Heart right ventricle (tissue), 16 donors: ENCODE measurements around the gene PMEL. TPM values are rescaled to one million over a fixed set of nuclear protein-coding genes. Genes with fewer than 3 reads are reported as not detected.

Source experiments
- ATAC-seq, 8 donors: fragments of 200-7000 bp; cut with Tn5 transposase; one replicate each; pipeline ENCODE4 v1.9.1; 2020; ENCODE audit warnings: mild to moderate bottlenecking in 8 of 8, moderate library complexity in 8 of 8, moderate number of reproducible peaks in 1 of 8
- DNase-seq, 2 donors: peaks; one replicate each; pipeline ENCODE4 v3.0.0-alpha.2; 2020
- H3K27ac ChIP-seq, 10 donors: fragments of 200-600 bp; sonication (generic) in 2 of 10; one replicate each; pipeline versions ENCODE4 v1.5.0 to v1.8.0; 2020 to 2022; ENCODE audit warnings: mild to moderate bottlenecking in 3 of 10
- H3K27me3 ChIP-seq, 7 donors: fragments of 200-600 bp; one replicate each; pipeline ENCODE4 v1.8.0; 2021 to 2022; ENCODE audit warnings: mild to moderate bottlenecking in 2 of 7
- H3K36me3 ChIP-seq, 9 donors: fragments of 200-600 bp; sonication (generic) in 1 of 9; one replicate each; pipeline versions ENCODE4 v1.5.0 to v1.8.0; 2020 to 2022; ENCODE audit warnings: mild to moderate bottlenecking in 2 of 9
- H3K4me1 ChIP-seq, 9 donors: fragments of 200-600 bp; sonication (generic) in 1 of 9; one replicate each; pipeline versions ENCODE4 v1.5.0 to v1.8.0; 2020 to 2022; ENCODE audit warnings: mild to moderate bottlenecking in 4 of 9
- H3K4me3 ChIP-seq, 10 donors: fragments of 200-600 bp; sonication (generic) in 2 of 10; one replicate each; pipeline versions ENCODE4 v1.5.0 to v1.8.0; 2020 to 2022; ENCODE audit warnings: mild to moderate bottlenecking in 7 of 10, moderate library complexity in 2 of 10
- H3K9me3 ChIP-seq, 11 donors: fragments of 200-600 bp in 10 of 11; sonication (generic) in 2 of 11; one replicate each; pipeline versions ENCODE4 v1.5.0 to v1.8.0; 2013 to 2022; ENCODE audit warnings: mild to moderate bottlenecking in 2 of 11, control low read depth in 1 of 11, moderate library complexity in 1 of 11
- CTCF ChIP-seq, 9 donors: fragments of 200-600 bp; sonication (generic) in 2 of 9; IDR thresholded peaks; one replicate each; pipeline versions ENCODE4 v1.5.0 to v1.8.0; 2021 to 2022; ENCODE audit warnings: antibody characterized with exemption in 9 of 9, mild to moderate bottlenecking in 5 of 9, moderate library complexity in 1 of 9
- WGBS, 2 donors: extraction: QIAGEN DNeasy Blood & Tissue Kit; methylation state at CpG; one replicate each; pipeline ENCODE4 v1.1.7; 2013; ENCODE audit warnings: inconsistent platforms in 1 of 2; 5-methylcytosine and 5-hydroxymethylcytosine counted together
- intact Hi-C, 10 donors: fragments of 100-400 bp; cut with DNase I; formaldehyde crosslinking; loops; one replicate each; pipeline versions ENCODE4 v1.11.1 to v1.14.2; 2022
- polyA plus RNA-seq, 2 donors: library from polyadenylated mRNA; stranded (reverse); fragments of 200-250 nt; gene quantifications; one replicate each; pipeline ENCODE4 v1.2.3, GENCODE V29; 2013
- total RNA-seq, 10 donors: library from RNA; stranded (reverse); fragmentation: NEBNext Ultra II Directional in 3 of 10; extraction: Animal tissue kit (Norgen Biotek cat#: 25700) in 3 of 10; gene quantifications; one replicate each; pipeline versions ENCODE4 v1.2.1 to v1.2.4, GENCODE V29; 2021 to 2023
- donor health status: Arrhythmogenic right ventricular cardiomyopathy.
- donor health status: ischemic (EF 13 %, LVEDD 7.1; RV severe dilation, severe dysfunction).
- donor health status: healthy with polysubstance abuse.
- donor health status: DM: no; HTN: yes; CAD: no.
- donor health status: DM: no; HTN: no; CAD: no.
- donor health status: ischemic (EF 25% LVEDD 6.9; RV normal size, moderate dysfunction).
- donor health status: ischemic (EF 25% LVEDD 5.7; RV mildly dilated, moderate dysfunction).
- donor health status: healthy.
- donor health status: DM: yes; HTN: yes; CAD: no.
- donor health status: Ischemic cardiomyopathy.
- donor health status: ischemic (EF 35%, LVEDD 5.7; RV mildly dilated, moderate dysfunction).
- donor health status: nonischemic (EF 11% LVEDD 7.7; RV severe dilation, severe dysfunction).
- donor health status: DM: yes; HTN: yes; CAD: no.
- donor health status: PGD.
- donor health status: ischemic (EF 29% LVEDD 5.4; RV normal size, mild dysfunction).
- donor health status: nonischemic (EF 23%, LVEDD 6.1; RV moderate dilation, normal function).

The PMEL gene
- total and polyA plus RNA-seq, 12 donors = 0.26 to 1.3 (median 0.58) TPM

- H3K9me3 ChIP-seq = no peaks in the 10 kb centered on the region
- no peak overlapping the region for H3K4me3 ChIP-seq
- DNase-seq (no peak), ATAC-seq (no peak)
- peaks cover 0 to 56% (median 0%) of the 10 kb centered on the region in 9 donors for H3K36me3 ChIP-seq
- no peak overlapping the region for H3K27ac ChIP-seq
- no peaks in the 10 kb centered on the region for H3K27me3 ChIP-seq
- peaks cover 0 to 36% (median 6%) of the 10 kb centered on the region in 9 donors for H3K4me1 ChIP-seq
- 94 to 95% methylated on average over 2 of the region's 2 CpGs for WGBS, 2 donors
- TF ChIP-seq CTCF (IDR thresholded peaks at IDR 0.05) = no peak
- intact Hi-C loops = loop anchor here in 6 of 10 donors (2.0 to 10.0 kb wide), 7 partner anchors 103 to 203 kb away; partner anchors contain the start of genes DNAJC14 (in 1 of the 6), GDF11 (in 1 of the 6) and RPS26 (in 1 of the 6)
These were observed 27.9 kb downstream of the PMEL start for GRCh38 chr12:55937981-55938380.

- Histone ChIP-seq H3K4me3 (peak overlapping the region in 9 of 10 donors; percentile 6 to 45 (median 36)), H3K27ac (peak overlapping the region in 8 of 10 donors; percentile 29 to 77 (median 60)), H3K27me3 (no peaks in the 10 kb centered on the region), H3K36me3 (peaks cover 0 to 34% (median 0%) of the 10 kb centered on the region in 9 donors), H3K9me3 (no peaks in the 10 kb centered on the region), H3K4me1 (peaks cover 6 to 49% (median 18%) of the 10 kb centered on the region in 9 donors)
- intact Hi-C loops = loop anchor here in 5 of 10 donors (5.0 to 10.0 kb wide), 6 partner anchors 101 to 201 kb away; partner anchors contain the start of genes DNAJC14 (in 1 of the 5), GDF11 (in 1 of the 5) and RPS26 (in 1 of the 5)
- peak in 2 of 9 donors; percentile 18 to 30 for TF ChIP-seq CTCF (IDR thresholded peaks at IDR 0.05)
- 36 to 40% methylated on average over 26 of the region's 26 CpGs for WGBS, 2 donors
- DNase-seq (peak; percentile 50 to 56), ATAC-seq (peak in 5 of 8 donors; percentile 17 to 34 (median 26))
These were observed 30.1 kb downstream of the PMEL start for GRCh38 chr12:55935738-55936151.

GRCh38 chr12:55934773-55935172 lies 31.1 kb downstream of the PMEL start:
- TF ChIP-seq CTCF (IDR thresholded peaks at IDR 0.05) = no peak
- Histone ChIP-seq H3K4me3 (no peak overlapping the region), H3K4me1 (peaks cover 0 to 49% (median 16%) of the 10 kb centered on the region in 9 donors), H3K36me3 (peaks cover 0 to 27% (median 0%) of the 10 kb centered on the region in 9 donors), H3K9me3 (no peaks in the 10 kb centered on the region), H3K27me3 (no peaks in the 10 kb centered on the region), H3K27ac (peak overlapping the region in 2 of 10 donors; percentile 31 to 64)
- intact Hi-C loops = loop anchor here in 6 of 10 donors (5.0 to 10.0 kb wide), 7 partner anchors 100 to 200 kb away; partner anchors contain the start of genes DNAJC14 (in 1 of the 6), GDF11 (in 1 of the 6), ORMDL2 (in 1 of the 6) and RPS26 (in 1 of the 6)
- ATAC-seq = no peak
- no peak for DNase-seq
- 95 to 98% methylated on average over 1 of the region's 1 CpG for WGBS, 2 donors

GRCh38 chr12:55933799-55934742 lies 31.8 kb downstream of the PMEL start:
- Histone ChIP-seq H3K27me3 (no peaks in the 10 kb centered on the region), H3K27ac (no peak overlapping the region), H3K36me3 (peaks cover 0 to 24% (median 0%) of the 10 kb centered on the region in 9 donors), H3K4me1 (peaks cover 0 to 56% (median 16%) of the 10 kb centered on the region in 9 donors), H3K9me3 (no peaks in the 10 kb centered on the region), H3K4me3 (no peak overlapping the region)
- intact Hi-C loops = loop anchor here in 5 of 10 donors (2.0 to 10.0 kb wide), 7 partner anchors 99 to 199 kb away; partner anchors contain the start of genes DNAJC14 (in 1 of the 5), GDF11 (in 1 of the 5), ORMDL2 (in 1 of the 5) and RPS26 (in 1 of the 5)
- 97 to 98% methylated on average over 1 of the region's 1 CpG for WGBS, 2 donors
- DNase-seq (no peak), ATAC-seq (no peak)
- TF ChIP-seq CTCF (IDR thresholded peaks at IDR 0.05) = no peak
